HG03457 (cell line): Measurements from ENCODE around the gene DPYD.

Experiments used
- ATAC-seq: cut with Tn5 transposase; IDR thresholded peaks from one replicate; pipeline ENCODE4 v1.9.1; 2021; ENCODE audit warnings: moderate number of reproducible peaks; ENCODE audit not compliant: unreplicated experiment

DPYD gene

DNA sequence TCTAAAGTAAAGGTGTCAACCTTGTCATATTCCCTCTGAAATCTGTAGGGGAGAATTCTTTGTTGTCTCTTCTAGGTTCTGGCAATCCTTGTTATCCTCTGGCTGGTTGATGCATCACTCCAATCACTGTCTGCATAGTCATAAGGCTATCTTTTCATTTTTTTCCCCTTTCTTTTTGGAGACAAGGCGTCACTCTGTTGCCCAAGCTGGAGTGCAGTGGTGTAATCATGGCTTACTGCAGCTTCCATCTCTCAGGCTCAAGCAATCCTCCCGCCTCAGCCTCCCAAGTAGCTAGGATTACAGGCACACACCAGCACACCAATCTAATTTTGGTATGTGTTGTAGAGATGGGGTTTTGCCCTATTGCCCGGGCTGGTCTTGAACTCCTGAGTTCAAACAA is 12.9 kb downstream of the DPYD start:
- ATAC-seq = no peak

GRCh38 chr1:97906567-97907241 is 14.1 kb downstream of the DPYD start:
- ATAC-seq = no peak

DNA sequence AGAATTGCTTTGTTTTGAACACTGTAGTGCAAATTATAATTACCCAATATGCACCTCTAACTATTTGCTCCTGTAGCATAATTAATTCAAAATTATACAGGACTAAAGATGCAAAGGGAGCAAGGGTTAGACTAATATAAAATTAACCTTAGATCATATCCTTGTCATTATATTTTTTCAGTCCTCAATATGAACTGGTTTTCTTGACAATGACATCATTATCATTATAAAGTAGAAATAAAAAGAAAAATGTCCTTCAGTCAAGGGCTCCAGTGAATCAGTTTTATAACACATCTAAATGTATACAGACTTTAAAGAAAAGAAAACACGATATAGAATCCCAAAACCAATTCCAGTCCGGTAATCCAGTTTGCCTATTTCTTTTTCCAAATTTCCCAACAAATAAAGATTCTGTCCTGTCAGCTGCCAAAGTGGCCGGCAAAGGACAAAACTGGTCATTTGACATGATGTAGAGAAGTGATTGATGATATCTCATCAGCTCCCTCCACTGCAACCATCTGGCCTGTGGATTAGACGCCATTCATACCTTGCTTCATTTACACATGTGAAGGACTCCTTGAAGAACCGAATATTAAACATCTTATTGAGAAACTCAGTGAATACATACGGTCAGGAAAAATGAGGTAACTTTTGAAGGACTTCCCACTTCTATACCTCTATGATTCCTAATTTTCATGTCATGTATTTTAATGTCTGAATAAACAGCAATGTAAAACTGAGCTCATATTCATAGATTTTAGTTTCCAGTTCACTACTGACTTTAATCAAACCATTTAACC is 15.5 kb downstream of the DPYD start:
- no peak for ATAC-seq

- ATAC-seq = no peak
These were observed 16.3 kb downstream of the DPYD start for GRCh38 chr1:97904534-97904933.

GRCh38 chr1:97903626-97904025 is 17.2 kb downstream of the DPYD start:
- no peak for ATAC-seq

GRCh38 chr1:97902067-97902466 is 18.8 kb downstream of the DPYD start:
- ATAC-seq = no peak

- no peak for ATAC-seq
These were observed 19.7 kb downstream of the DPYD start for GRCh38 chr1:97901017-97901658.

DNA sequence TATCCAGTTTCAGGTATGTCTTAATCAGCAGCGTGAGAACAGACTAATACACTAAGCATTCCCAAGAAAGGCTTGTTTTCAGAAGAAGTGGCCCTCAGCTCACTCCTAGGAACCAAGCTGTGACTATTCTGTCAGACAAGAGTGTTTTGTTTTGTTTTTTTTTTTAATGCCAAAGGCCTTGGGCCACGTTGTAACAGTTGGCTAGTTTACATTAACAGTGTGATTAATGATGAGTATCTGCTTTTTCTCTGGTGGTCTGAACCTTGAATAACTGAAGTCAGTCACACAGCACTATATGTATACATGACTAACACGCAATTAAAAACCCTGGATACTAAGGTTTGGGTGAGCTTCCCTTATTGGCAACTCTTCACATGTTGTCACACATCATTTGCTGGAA is 21.9 kb downstream of the DPYD start:
- no peak for ATAC-seq

DNA sequence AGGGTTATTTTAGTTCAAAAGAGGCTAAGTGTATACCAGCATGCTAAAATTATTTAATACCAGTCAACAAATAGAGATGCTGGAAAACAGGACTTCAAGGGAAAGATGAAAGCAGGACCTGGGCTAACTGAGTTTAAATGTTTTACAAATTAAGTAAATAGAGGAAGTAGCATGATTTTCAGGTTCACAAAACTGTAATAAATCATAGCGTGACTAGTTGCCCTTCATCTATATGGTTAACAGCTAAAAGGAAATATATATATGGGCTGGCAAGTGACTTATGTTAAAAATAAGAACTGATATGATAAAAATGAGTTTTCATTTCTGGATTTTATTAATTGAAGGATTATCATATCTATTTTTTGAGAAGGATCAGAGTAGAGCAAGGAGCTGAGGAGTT is 25.6 kb downstream of the DPYD start:
- no peak for ATAC-seq

DNA sequence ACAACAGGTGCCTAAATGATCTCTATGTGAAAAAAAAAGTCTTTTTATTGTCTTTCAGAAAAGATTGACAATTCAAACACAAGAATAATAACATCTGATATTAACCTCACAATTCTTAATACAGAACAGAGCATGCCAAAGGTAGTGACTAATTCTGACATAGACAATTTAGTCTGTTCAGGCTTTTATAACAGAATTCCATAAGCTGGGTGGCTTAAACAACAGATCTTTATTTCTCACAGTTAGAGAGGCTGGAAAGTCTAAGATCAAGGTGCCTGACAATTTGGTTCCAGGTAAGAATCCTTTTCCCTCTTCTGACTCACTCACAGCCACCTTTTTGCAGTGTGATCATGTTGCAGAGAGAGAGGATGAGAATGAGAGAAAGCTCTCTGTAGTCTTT is 27.0 kb downstream of the DPYD start:
- no peak for ATAC-seq

GRCh38 chr1:97886199-97886598 is 34.6 kb downstream of the DPYD start:
- no peak for ATAC-seq

DNA sequence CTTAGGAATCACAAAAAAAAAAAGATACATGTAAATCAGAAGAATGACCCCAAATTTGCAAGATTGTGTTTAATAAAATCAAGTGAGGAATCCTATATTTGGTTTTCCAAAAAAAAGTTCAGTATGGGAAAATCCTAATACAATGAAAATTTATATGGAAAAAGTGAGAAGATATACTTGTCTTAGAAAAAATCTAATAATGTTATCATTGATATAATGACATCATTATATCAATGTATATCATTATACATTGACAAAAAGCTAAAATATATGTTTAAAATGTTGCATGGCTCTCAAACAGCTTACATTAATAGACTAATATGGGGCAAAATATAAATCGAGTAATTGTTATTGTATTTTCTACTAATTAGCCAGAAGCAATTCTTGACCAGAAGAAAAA is 37.0 kb downstream of the DPYD start:
- no peak for ATAC-seq

DNA sequence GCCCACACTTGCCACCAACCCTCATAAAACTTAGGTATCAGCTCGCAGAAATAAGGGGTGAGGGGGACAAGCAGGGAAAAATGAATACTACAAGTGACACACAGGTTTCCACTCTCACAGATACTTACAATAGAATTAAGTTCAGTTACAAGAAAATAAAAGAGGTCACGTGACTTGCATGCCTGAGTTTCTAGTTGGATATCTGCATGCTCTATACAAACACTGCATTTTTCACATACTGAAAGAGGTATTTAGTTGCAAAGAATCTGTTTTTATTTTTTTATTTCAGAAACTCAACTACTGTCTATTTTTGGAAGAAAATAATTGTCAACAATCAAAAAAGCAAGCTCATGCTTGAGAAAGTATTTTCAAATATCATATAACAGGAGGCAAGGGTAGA is 43.5 kb downstream of the DPYD start:
- ATAC-seq = no peak

DNA sequence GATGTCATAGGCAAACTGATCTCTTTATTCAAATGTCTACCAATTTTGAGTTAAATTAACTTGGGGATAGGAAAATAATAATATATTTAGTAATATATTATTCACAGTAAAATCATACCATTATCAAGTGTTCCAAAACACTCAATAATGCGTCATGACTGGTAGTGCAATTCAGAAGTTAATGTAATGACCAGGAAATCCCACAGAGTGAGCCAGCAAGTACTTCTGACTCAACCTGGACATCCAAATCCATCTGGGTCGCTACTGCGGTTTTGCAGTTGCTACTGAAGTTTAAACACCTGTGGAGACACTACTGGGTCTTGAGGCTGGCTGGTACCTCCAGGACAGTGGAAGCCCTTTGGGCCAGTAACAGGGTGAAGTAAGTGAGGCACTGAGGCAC is 44.8 kb downstream of the DPYD start:
- no peak for ATAC-seq

DNA sequence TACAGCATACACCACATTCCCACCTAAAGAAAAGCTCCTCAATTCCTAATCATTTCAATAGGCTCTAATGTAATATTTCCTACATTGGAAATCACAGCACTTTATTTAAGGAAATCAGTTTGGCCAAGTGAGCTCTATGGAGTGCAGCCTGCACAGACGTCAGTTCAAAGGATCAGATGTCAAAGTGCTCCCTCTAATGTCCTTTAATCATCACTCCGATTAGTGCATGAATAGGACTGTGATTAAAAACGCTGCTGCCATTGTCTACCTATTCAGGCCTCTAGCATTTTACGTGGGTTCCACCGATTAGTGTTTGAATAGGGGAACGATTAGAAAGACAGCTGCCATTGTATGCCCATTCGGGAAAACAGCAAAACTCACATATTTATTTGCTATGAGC is 50.2 kb downstream of the DPYD start:
- no peak for ATAC-seq

- no peak for ATAC-seq
These were observed 51.4 kb downstream of the DPYD start for GRCh38 chr1:97869441-97869840.

DNA sequence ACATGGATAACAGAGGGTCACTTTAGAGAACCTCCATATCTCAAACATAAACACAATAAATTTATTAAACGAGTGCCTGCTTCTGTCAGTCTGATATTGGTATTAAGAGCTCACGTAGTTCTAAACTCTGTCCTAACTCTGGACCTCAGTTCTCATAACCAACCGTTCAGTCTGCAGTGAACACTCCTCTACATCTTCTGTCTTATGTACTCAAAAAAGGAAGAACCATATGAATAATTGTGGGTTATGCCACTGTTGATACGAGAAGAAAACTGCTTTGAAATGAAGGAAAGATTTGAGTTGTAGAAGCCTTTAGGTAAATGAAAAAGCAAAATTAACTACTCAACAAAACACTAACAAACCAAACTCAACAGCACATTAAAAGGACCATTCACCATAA is 53.7 kb downstream of the DPYD start:
- no peak for ATAC-seq

DNA sequence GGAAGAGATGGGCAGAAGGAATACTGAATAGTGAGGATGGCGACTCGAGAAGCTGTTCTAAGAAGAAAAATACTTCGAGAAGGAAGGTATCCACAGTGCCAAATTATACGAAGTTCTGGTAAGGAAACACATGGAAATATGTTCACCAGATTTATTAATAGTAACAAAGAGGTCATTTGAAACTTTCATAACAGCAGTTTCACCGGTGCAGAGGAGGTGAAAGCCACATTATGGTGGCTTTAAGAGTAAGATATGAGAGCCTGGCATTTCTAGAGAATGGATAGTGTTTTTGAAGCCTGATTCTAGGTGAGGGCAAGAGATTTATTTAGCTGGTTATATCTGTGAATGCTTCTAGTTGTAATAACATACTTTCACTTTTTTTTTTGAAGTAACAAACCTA is 56.2 kb downstream of the DPYD start:
- ATAC-seq = no peak

GRCh38 chr1:97853221-97853620 is 67.6 kb downstream of the DPYD start:
- no peak for ATAC-seq

DNA sequence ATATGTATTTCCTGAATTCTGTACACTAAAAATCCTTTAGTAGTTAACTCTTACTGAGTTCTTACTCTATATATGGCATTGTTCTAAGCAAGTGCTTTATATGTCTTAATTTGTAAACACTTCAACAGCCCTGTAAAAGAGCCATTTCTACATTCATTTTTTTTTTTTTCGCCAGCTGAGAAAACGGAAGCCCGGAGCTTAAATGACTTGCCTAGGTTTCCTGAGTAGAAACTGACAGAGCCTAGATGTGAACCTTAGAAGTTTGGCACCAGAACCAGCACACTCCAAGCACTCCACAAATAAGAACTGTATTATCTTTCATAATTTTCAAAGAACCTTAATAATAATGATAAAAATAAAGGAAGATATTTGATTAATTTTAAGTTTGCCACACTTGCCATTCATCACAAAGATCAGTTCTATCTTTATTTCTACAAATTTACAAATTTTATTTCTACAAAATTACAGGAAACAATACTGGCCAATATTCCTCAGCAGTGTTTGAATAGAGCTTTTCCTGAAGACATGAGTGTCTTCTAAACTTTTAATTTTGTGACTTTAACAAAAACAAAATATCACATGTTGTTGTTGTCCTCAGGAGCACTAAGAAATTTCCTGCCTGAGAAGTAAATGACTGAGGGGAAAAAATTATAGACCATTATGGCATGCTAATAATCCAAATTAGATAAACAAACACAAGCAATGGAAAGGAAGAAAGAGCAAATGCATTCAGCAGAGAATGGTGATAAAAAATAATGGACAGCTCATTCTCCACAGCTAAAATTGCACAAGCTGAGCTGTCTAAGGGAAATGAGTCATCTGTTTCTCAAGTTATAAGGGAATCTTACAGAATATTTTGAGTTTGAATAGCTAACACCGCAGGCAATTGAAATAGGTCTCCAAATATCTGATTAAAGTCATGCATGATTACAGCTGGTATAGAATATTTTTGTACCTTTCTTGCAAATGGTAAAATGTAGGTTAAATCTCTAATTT is 71.2 kb downstream of the DPYD start:
- ATAC-seq = no peak

DNA sequence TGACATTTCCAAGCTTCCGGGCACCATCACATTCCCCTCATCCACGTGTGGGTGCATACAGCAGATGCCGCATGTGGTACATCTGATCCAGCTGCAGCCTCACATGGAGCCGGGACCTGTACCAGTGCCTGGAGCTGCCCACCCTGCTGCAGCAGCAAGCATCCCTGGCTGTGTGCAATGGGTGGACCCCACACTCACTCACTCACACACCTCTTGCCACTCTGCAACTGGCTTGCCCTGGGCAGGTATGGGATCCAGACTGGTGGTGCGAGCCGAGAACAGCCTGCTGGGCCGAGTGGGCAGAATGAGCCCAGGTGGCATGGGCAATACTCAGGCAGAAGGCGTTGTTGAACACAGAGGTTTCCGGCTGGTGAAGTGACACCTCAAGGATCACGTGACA is 75.0 kb downstream of the DPYD start:
- no peak for ATAC-seq
